GM19468 (cell line): ENCODE data around the gene SHANK2.

Experiments
- ATAC-seq: cut with Tn5 transposase; IDR thresholded peaks from one replicate; pipeline ENCODE4 v1.9.1; 2021; ENCODE audit warnings: mild to moderate bottlenecking, moderate library complexity, moderate number of reproducible peaks; ENCODE audit not compliant: unreplicated experiment; ENCODE audit errors: extremely low read depth

The SHANK2 gene

GRCh38 chr11:71204748-71205664 is 47.4 kb downstream of the SHANK2 start:
- no peak for ATAC-seq

GRCh38 chr11:71204294-71204693 is 48.1 kb downstream of the SHANK2 start:
- ATAC-seq: no peak

DNA sequence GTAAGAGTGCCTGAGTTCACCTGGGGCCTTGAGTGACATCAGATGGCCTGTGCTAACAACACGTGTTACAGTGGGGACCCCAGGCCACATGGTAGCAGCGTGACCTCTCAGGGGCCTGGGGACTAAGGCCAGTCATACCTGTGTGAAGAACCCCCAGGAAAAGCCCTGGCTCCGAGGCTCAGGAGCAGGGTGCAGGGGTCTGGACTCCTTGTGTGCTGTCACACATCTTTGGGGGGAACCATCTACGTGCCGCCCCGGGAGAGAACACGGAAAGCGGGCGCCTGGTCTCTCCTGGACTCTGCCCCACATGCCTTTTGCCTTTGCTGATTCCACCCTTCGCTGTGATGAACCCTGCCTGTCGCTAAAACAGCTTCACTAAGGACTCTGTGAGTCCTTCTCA is 48.7 kb downstream of the SHANK2 start:
- no peak for ATAC-seq

GRCh38 chr11:71202966-71203365 is 49.4 kb downstream of the SHANK2 start:
- ATAC-seq: no peak

DNA sequence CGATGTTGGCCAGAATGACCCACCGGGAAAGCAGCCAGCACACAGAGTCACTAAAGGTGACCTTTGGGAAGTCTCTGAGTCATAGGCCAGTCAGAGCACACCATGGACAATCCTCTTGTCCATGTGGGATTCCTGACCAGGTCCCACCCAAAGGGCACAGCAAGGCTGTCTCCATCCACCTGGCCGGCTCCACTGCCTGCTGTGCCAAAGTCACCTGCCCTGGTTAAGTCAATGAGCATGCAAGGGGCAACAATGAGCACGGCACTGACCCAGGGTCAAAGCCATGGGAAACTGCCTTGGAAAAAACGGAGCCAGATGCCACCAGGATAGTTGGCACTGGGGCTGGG is 49.8 kb downstream of the SHANK2 start:
- ATAC-seq: no peak
